ENCODE measurements around the gene MISP. TPM values are rescaled to one million over a fixed set of nuclear protein-coding genes. Genes with fewer than 3 reads are reported as not detected.

MISP gene
- total and polyA plus RNA-seq, 2 of the 13 experiments (the other 11 are each of a cell fraction or from before 2014, with no cell fraction given): 0.67 to 1.3 TPM

DNA sequence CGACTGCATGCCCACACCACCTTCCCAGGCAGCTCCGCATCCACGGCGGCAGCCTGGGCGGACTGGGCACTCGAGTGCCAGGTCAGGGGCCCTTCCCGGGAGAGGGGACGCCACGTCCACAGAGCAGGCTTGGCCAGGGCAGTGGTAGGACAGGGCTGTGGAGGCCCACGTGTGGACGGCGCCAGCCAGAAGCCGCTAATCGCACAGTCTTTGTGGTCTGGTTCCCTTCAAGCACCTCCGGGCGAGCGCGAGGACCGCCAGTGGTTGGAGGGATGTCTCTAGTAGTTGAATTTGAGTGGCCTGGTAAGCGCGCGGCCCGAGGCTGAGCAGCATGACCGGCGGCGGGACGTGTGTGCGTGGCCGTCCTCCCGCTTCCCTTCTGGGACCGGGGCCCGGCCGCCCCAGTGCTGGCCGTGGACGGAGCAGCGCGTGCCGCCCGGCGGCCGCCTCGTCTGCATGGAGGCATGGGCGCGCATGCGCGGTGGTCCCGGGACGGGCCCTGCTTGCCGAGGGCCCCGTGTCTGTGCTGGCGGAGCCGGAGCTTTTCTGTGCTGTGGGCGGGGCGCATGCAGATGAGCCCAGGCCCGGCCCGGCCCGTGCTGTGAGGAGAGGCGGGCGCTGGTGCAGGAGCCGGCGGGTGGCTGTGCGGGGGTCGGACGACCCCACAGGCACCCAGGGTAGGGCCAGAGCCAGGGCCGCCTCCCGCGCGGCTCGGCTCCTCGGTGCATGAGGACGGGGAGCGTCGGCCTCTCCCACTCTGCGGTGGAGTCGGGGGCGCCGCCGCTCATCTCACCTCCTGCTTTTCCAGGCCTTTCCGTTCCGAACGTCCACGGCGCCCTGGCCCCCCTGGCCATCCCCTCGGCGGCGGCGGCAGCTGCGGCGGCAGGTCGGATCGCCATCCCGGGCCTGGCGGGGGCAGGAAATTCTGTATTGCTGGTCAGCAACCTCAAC is 55.0 kb downstream of the MISP start:
- Histone ChIP-seq H3K27ac (ENCODE audit: extremely low read length, insufficient read depth, low read length) (no peak overlapping the region), H3K9me3 (ENCODE audit: low read length) (no peaks in the 10 kb centered on the region), H3K27me3 (ENCODE audit: control insufficient read depth in 1 of 2, insufficient read depth in 2 of 2, low read length in 2 of 2) (no peaks in the 10 kb centered on the region), H3K9ac (ENCODE audit: insufficient read depth, low read depth, low read length) (no peak overlapping the region), H4K20me1 (ENCODE audit: insufficient read depth, low read length) (peaks cover 85% of the 10 kb centered on the region), H3K4me2 (ENCODE audit: low read depth, low read length) (no peak overlapping the region), H3K4me1 (ENCODE audit: insufficient read depth, low read length) (peaks cover 18% of the 10 kb centered on the region), H3K4me3 (replicated peaks in 1 of 3; ENCODE audit: insufficient read depth in 1 of 3, low read depth in 2 of 3, low read length in 3 of 3) (no peak overlapping the region), H3K79me2 (ENCODE audit: insufficient read depth, low read length) (peaks cover 66% of the 10 kb centered on the region), H2AFZ (ENCODE audit: low read length) (no peak overlapping the region), H3K36me3 (replicated peaks in 1 of 2; ENCODE audit: control insufficient read depth in 1 of 2, insufficient read depth in 2 of 2, low read length in 2 of 2) (peaks cover 53 to 97% of the 10 kb centered on the region in 2 experiments; a peak in 4 of 5 replicates)
- intact Hi-C loops (cut with micrococcal nuclease; ENCODE audit: unreplicated experiment): no loop called here
- in situ Hi-C loops (cut with HindIII; ENCODE audit: extremely low pct_ligation_motif_present, low pct_unique_long_range_greater_than_20kb): no loop called here
- 97% methylated on average over 65 of the region's 93 CpGs for WGBS (ENCODE audit: low lambda C conversion rate)
- CTCF ChIA-PET (ENCODE audit: low intra/inter-chr PET ratio, low total read pairs): no interaction called here
- POLR2A ChIA-PET: no interaction called here
- no TSS peak for BruUV-seq (replicated peaks)
- FAIRE-seq (no peak), ATAC-seq (peak; percentile 14), DNase-seq (ENCODE audit: low spot score) (no peak)
- TF ChIP-seq, protein P1, sequence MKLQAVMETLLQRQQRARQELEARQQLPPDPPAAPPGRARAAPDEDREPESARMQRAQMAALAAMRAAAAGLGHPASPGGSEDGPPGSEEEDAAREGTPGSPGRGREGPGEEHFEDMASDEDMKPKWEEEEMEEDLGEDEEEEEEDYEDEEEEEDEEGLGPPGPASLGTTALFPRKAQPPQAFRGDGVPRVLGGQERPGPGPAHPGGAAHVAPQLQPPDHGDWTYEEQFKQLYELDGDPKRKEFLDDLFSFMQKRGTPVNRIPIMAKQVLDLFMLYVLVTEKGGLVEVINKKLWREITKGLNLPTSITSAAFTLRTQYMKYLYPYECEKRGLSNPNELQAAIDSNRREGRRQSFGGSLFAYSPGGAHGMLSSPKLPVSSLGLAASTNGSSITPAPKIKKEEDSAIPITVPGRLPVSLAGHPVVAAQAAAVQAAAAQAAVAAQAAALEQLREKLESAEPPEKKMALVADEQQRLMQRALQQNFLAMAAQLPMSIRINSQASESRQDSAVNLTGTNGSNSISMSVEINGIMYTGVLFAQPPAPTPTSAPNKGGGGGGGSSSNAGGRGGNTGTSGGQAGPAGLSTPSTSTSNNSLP (IDR thresholded peaks at IDR 0.05; ENCODE audit: low read depth, low read length): no peak
- TF ChIP-seq NFE2L1 (CRISPR knock-in tag; IDR thresholded peaks at IDR 0.05; ENCODE audit: borderline replicate concordance) (no peak), ZEB1 (IDR thresholded peaks at IDR 0.05; ENCODE audit: insufficient replicate concordance, low read depth) (no peak), ZNF761 (CRISPR knock-in tag; conservative IDR thresholded peaks at IDR 0.05) (no peak), MXD4 (CRISPR knock-in tag; IDR thresholded peaks at IDR 0.05) (no peak), GATAD2A (CRISPR knock-in tag; IDR thresholded peaks at IDR 0.05) (no peak), ZNF564 (CRISPR knock-in tag; IDR thresholded peaks at IDR 0.05) (no peak), ZNF34 (CRISPR knock-in tag; IDR thresholded peaks at IDR 0.05; ENCODE audit: borderline replicate concordance) (no peak), KLF11 (CRISPR knock-in tag; IDR thresholded peaks at IDR 0.05) (no peak), ZNF83 (CRISPR knock-in tag; IDR thresholded peaks at IDR 0.05; ENCODE audit: borderline replicate concordance) (no peak), DNMT3B (CRISPR knock-in tag; conservative IDR thresholded peaks at IDR 0.05) (no peak), KAT2B (IDR thresholded peaks at IDR 0.05; ENCODE audit: borderline replicate concordance, low read depth, low read length) (no peak), ZNF282 (IDR thresholded peaks at IDR 0.05; ENCODE audit: partially characterized antibody) (no peak), RBM22 (optimal IDR thresholded peaks at IDR 0.05; ENCODE audit: low read length) (peak; percentile 86), ZNF558 (CRISPR knock-in tag; IDR thresholded peaks at IDR 0.05; ENCODE audit: borderline replicate concordance) (no peak), POLR2AphosphoS5 (IDR thresholded peaks at IDR 0.05; ENCODE audit: low read depth, low read length) (peak; percentile 8; the same call in 1 of the 2 replicates), ZNF382 (CRISPR knock-in tag; IDR thresholded peaks at IDR 0.05; ENCODE audit: borderline replicate concordance) (no peak), ZNF441 (CRISPR knock-in tag; IDR thresholded peaks at IDR 0.05; ENCODE audit: borderline replicate concordance) (no peak)
- TF ChIP-seq, protein P2, sequence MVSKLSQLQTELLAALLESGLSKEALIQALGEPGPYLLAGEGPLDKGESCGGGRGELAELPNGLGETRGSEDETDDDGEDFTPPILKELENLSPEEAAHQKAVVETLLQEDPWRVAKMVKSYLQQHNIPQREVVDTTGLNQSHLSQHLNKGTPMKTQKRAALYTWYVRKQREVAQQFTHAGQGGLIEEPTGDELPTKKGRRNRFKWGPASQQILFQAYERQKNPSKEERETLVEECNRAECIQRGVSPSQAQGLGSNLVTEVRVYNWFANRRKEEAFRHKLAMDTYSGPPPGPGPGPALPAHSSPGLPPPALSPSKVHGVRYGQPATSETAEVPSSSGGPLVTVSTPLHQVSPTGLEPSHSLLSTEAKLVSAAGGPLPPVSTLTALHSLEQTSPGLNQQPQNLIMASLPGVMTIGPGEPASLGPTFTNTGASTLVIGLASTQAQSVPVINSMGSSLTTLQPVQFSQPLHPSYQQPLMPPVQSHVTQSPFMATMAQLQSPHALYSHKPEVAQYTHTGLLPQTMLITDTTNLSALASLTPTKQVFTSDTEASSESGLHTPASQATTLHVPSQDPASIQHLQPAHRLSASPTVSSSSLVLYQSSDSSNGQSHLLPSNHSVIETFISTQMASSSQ (IDR thresholded peaks at IDR 0.05; ENCODE audit: low read depth): no peak
- TF ChIP-seq, protein P2 (CRISPR knock-in tag; IDR thresholded peaks at IDR 0.05; ENCODE audit: borderline replicate concordance): no peak

Data from HepG2 (cell line).